HCT116 (cell line): ENCODE results near the gene PTGER3. TPM values are rescaled to one million over a fixed set of nuclear protein-coding genes. Genes with fewer than 3 reads are reported as not detected.

ENCODE experiments used
- ATAC-seq: fragments of 200-7000 bp; cut with Tn5 transposase; 2 replicates; pipeline ENCODE4 v1.9.1; 2020; ENCODE audit warnings: mild to moderate bottlenecking, moderate library complexity
- BruUV-seq: library from RNA; stranded (reverse); fragments of 400-500 nt; replicated peaks from 2 replicates; lab custom pipeline; 2021; lab: Mats Ljungman, UMichigan
- CTCF ChIA-PET: fragments of 300-600 bp; sonication (Branson Sonifier 250); formaldehyde crosslinking; loops from one replicate; lab custom pipeline; 2021; ENCODE audit warnings: antibody characterized with exemption; lab: Charles Lee
- POLR2A ChIA-PET: fragments of 300-600, 350-600 bp; sonication (Branson Sonifier 250); formaldehyde crosslinking; loops from one replicate; lab custom pipeline; 2021; ENCODE audit warnings: antibody characterized with exemption; lab: Charles Lee
- RAD21 ChIA-PET, 2 experiments: fragments of 300-600 bp; sonication (Branson Sonifier 250); formaldehyde crosslinking; loops; one replicate each; lab custom pipeline; 2023; ENCODE audit warnings: low total read pairs in 2 of 2; ENCODE audit not compliant: uncharacterized antibody in 2 of 2, unreplicated experiment in 2 of 2, low non-redundant PET in 1 of 2; lab: Charles Lee
- DNase-seq: peaks from one replicate; pipeline ENCODE4 v3.0.0-alpha.2; 2010; ENCODE audit warnings: low read depth, low spot score
- H2AFZ ChIP-seq: fragments of 200-600 bp; shearing (Covaris generic), sonication (generic); 2 replicates; pipeline ENCODE4 v1.6.1; 2017; ENCODE audit warnings: low read depth, mixed run types, mixed read lengths, antibody characterized with exemption, low read length; ENCODE audit not compliant: poor library complexity, severe bottlenecking
- H3K27ac ChIP-seq: 2 replicates; pipeline ENCODE4 v1.5.1; 2012; ENCODE audit warnings: low read depth, low read length
- H3K27me3 ChIP-seq: fragments of 200-600 bp; sonication (generic); 2 replicates; pipeline ENCODE4 v1.6.1; 2016; ENCODE audit warnings: mixed run types, low read length, mixed read lengths; ENCODE audit not compliant: insufficient read depth
- H3K36me3 ChIP-seq, 2 experiments: fragments of 200-500 bp in 1 of 2; fragments of 200-600 bp in 1 of 2; sonication (Bioruptor generic) in 1 of 2; sonication (generic) in 1 of 2; 2 replicates each; pipeline versions ENCODE4 v1.5.1 to v1.6.1; 2014 to 2016; ENCODE audit warnings: low read length in 2 of 2, inconsistent platforms in 1 of 2, mixed read lengths in 1 of 2, mixed run types in 1 of 2; ENCODE audit not compliant: insufficient read depth in 2 of 2, control insufficient read depth in 1 of 2
- H3K4me1 ChIP-seq, 2 experiments: fragments of 200-600 bp in 1 of 2; sonication (generic) in 1 of 2; 2 replicates each; pipeline versions ENCODE4 v1.5.1 to v1.6.1; 2012 to 2017; ENCODE audit warnings: low read length in 2 of 2, inconsistent platforms in 1 of 2, mild to moderate bottlenecking in 1 of 2, mixed read lengths in 1 of 2, mixed run types in 1 of 2, moderate library complexity in 1 of 2; ENCODE audit not compliant: insufficient read depth in 2 of 2, control insufficient read depth in 1 of 2
- H3K4me2 ChIP-seq: fragments of 200-600 bp; sonication (generic); 2 replicates; pipeline ENCODE4 v1.6.1; 2017; ENCODE audit warnings: mixed run types, low read length, mixed read lengths
- H3K4me3 ChIP-seq, 2 experiments: fragments of 200-600 bp in 1 of 2; sonication (generic) in 1 of 2; replicated peaks in 1 of 2; 2 replicates each; pipeline ENCODE4 v1.5.1; 2011 to 2016; ENCODE audit warnings: low read length in 2 of 2, control low read depth in 1 of 2, low read depth in 1 of 2, mild to moderate bottlenecking in 1 of 2, mixed read lengths in 1 of 2, mixed run types in 1 of 2
- H3K79me2 ChIP-seq: fragments of 200-600 bp; sonication (generic); 2 replicates; pipeline ENCODE4 v1.6.1; 2017; ENCODE audit warnings: mild to moderate bottlenecking, mixed run types, low read length, moderate library complexity, mixed read lengths; ENCODE audit not compliant: insufficient read depth
- H3K9ac ChIP-seq: fragments of 200-600 bp; sonication (generic); 2 replicates; pipeline ENCODE4 v1.6.1; 2016; ENCODE audit warnings: low read length, mixed read lengths
- H3K9me2 ChIP-seq: fragments of 200-600 bp; sonication (generic), shearing (Covaris generic); 2 replicates; pipeline ENCODE4 v1.6.1; 2017; ENCODE audit warnings: mixed run types, mild to moderate bottlenecking, moderate library complexity; ENCODE audit not compliant: insufficient read depth
- H3K9me3 ChIP-seq, 2 experiments: fragments of 200-500 bp in 1 of 2; fragments of 200-600 bp in 1 of 2; sonication (Bioruptor generic) in 1 of 2; sonication (generic) in 1 of 2; 2 replicates each; pipeline ENCODE4 v1.6.1; 2014 to 2017; ENCODE audit warnings: low read length in 2 of 2, mixed read lengths in 2 of 2, inconsistent platforms in 1 of 2, low read depth in 1 of 2, mild to moderate bottlenecking in 1 of 2, mixed run types in 1 of 2, moderate library complexity in 1 of 2; ENCODE audit not compliant: control insufficient read depth in 1 of 2, insufficient read depth in 1 of 2
- H4K20me1 ChIP-seq: fragments of 200-600 bp; sonication (generic), shearing (Covaris generic); 2 replicates; pipeline ENCODE4 v1.6.1; 2017; ENCODE audit warnings: mixed run types, mild to moderate bottlenecking, moderate library complexity; ENCODE audit not compliant: insufficient read depth
- CBX3 ChIP-seq: IDR thresholded peaks from 2 replicates; pipeline ENCODE4 v1.6.1; 2012; ENCODE audit warnings: low read depth
- EGR1 ChIP-seq: IDR thresholded peaks from 2 replicates; pipeline ENCODE4 v1.6.1; 2012; ENCODE audit warnings: low read depth
- ELF1 ChIP-seq: IDR thresholded peaks from 2 replicates; pipeline ENCODE4 v1.6.1; 2012; ENCODE audit warnings: low read depth, borderline replicate concordance
- POLR2AphosphoS5 ChIP-seq: IDR thresholded peaks from 2 replicates; pipeline ENCODE4 v1.6.1; 2011; ENCODE audit warnings: mild to moderate bottlenecking, low read depth, low read length, moderate library complexity
- intact Hi-C: fragments of 100-400 bp; cut with micrococcal nuclease; formaldehyde crosslinking; loops from 2 replicates; pipeline ENCODE4 v1.10.0; 2022
- total RNA-seq: library from RNA; stranded (reverse); gene quantifications from one replicate; pipeline ENCODE4 v1.2.1, GENCODE V29; 2021; ENCODE audit not compliant: unreplicated experiment
- TF ChIP-seq, protein P1 (sequence below): IDR thresholded peaks from 2 replicates; pipeline ENCODE4 v1.6.1; 2012
- TF ChIP-seq, protein P2 (sequence below): IDR thresholded peaks from 2 replicates; pipeline ENCODE4 v1.6.1; 2012; ENCODE audit warnings: low read depth

Gene PTGER3
- total RNA-seq, 1 experiment from 2014 or later: 0.05 TPM

DNA sequence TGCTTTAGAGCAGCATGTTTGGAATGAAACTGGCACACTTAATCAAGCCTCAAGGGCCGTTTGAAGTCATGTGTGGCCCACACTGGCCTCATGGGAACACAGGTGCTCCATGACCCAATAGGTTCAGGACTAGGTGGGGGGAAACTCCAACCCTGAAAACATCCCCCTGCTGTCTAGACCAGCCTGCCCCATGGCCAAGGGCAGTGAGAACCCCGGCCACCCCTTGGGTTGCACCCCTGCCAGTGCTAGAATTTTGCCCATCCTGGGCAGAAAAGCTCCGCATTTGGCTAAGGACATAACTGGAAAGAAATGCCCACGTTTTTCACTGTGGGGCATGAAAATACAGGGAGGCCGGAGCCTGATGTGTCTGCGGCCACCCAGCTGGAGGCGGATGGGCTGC is 6.1 kb upstream of the PTGER3 start:
- TF ChIP-seq ELF1 (no peak), EGR1 (no peak), CBX3 (no peak), POLR2AphosphoS5 (0 out of 2 replicates have a peak, but pooled peaks have one; percentile 14)
- TF ChIP-seq, protein P1, sequence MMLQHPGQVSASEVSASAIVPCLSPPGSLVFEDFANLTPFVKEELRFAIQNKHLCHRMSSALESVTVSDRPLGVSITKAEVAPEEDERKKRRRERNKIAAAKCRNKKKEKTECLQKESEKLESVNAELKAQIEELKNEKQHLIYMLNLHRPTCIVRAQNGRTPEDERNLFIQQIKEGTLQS: no peak
- TF ChIP-seq, protein P2, sequence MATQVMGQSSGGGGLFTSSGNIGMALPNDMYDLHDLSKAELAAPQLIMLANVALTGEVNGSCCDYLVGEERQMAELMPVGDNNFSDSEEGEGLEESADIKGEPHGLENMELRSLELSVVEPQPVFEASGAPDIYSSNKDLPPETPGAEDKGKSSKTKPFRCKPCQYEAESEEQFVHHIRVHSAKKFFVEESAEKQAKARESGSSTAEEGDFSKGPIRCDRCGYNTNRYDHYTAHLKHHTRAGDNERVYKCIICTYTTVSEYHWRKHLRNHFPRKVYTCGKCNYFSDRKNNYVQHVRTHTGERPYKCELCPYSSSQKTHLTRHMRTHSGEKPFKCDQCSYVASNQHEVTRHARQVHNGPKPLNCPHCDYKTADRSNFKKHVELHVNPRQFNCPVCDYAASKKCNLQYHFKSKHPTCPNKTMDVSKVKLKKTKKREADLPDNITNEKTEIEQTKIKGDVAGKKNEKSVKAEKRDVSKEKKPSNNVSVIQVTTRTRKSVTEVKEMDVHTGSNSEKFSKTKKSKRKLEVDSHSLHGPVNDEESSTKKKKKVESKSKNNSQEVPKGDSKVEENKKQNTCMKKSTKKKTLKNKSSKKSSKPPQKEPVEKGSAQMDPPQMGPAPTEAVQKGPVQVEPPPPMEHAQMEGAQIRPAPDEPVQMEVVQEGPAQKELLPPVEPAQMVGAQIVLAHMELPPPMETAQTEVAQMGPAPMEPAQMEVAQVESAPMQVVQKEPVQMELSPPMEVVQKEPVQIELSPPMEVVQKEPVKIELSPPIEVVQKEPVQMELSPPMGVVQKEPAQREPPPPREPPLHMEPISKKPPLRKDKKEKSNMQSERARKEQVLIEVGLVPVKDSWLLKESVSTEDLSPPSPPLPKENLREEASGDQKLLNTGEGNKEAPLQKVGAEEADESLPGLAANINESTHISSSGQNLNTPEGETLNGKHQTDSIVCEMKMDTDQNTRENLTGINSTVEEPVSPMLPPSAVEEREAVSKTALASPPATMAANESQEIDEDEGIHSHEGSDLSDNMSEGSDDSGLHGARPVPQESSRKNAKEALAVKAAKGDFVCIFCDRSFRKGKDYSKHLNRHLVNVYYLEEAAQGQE: no peak
- Histone ChIP-seq H4K20me1 (no peaks in the 10 kb centered on the region), H3K4me1 (no peaks in the 10 kb centered on the region), H3K4me2 (no peak overlapping the region), H2AFZ (no peak overlapping the region), H3K9ac (no peak overlapping the region), H3K4me3 (no peak overlapping the region), H3K27me3 (no peaks in the 10 kb centered on the region), H3K27ac (no peak overlapping the region), H3K9me2 (no peaks in the 10 kb centered on the region), H3K9me3 (no peaks in the 10 kb centered on the region), H3K36me3 (peaks cover 10 to 14% of the 10 kb centered on the region in 2 experiments; a peak in 3 of 4 replicates), H3K79me2 (no peaks in the 10 kb centered on the region)
- CTCF ChIA-PET: no interaction called here
- POLR2A ChIA-PET: no interaction called here
- ATAC-seq: peak; percentile 33; the same call in 1 of the 2 replicates
- intact Hi-C loops: loop anchor here (10.0 kb wide), 1 partner anchor 919 kb away; no protein-coding TSS in a partner anchor
- RAD21 ChIA-PET: no interaction called here
- no TSS peak for BruUV-seq
- DNase-seq: no peak
